Fibroblast of peridontal ligament (primary cell): Measurements from ENCODE around the gene DNAJB2.

ENCODE experiments used
- DNase-seq: peaks from one replicate; pipeline ENCODE4 v3.0.0-alpha.2; 2010; ENCODE audit errors: extremely low read depth

DNAJB2 gene

GRCh38 chr2:219279151-219279915 is at the start of gene DNAJB2:
Gene DNAJB2, plus strand, starts transcription at chr2:219279366. Its CDS starts 468 bp downstream, at chr2:219279834.
- DNase-seq = peak; percentile 98

- no peak for DNase-seq
Measured at GRCh38 chr2:219230059-219230540, 49.1 kb upstream of the DNAJB2 start.

GRCh38 chr2:219234331-219234730 is 44.8 kb upstream of the DNAJB2 start:
- no peak for DNase-seq

GRCh38 chr2:219243291-219243761 is 35.8 kb upstream of the DNAJB2 start:
- DNase-seq = no peak

GRCh38 chr2:219244789-219245147 is 34.4 kb upstream of the DNAJB2 start:
- no peak for DNase-seq

- DNase-seq = peak; percentile 93
Measured at GRCh38 chr2:219245148-219245898, 33.8 kb upstream of the DNAJB2 start, which contains the start of the genes GLB1L and STK16. Gene GLB1L, minus strand, starts transcription at chr2:219245444. Its CDS starts 1,871 bp downstream, at chr2:219243573. Gene STK16, plus strand, starts transcription at chr2:219245479. Its CDS starts 521 bp downstream, at chr2:219246000.

- DNase-seq = no peak
Measured at GRCh38 chr2:219245899-219246230, 33.3 kb upstream of the DNAJB2 start.

- DNase-seq = no peak
Measured at GRCh38 chr2:219246559-219246958, 32.6 kb upstream of the DNAJB2 start.

- DNase-seq = no peak
Measured at GRCh38 chr2:219247678-219248642, 31.2 kb upstream of the DNAJB2 start.

GRCh38 chr2:219248845-219249202 is 30.3 kb upstream of the DNAJB2 start:
- no peak for DNase-seq

- peak; percentile 81 for DNase-seq
Measured at GRCh38 chr2:219249203-219249980, 29.8 kb upstream of the DNAJB2 start.

- no peak for DNase-seq
Measured at GRCh38 chr2:219250049-219250781, 29.0 kb upstream of the DNAJB2 start.

- DNase-seq = peak; percentile 59
Measured at GRCh38 chr2:219251656-219252055, 27.5 kb upstream of the DNAJB2 start.

- DNase-seq = no peak
Measured at GRCh38 chr2:219252084-219252483, 27.1 kb upstream of the DNAJB2 start.

- DNase-seq = no peak
Measured at GRCh38 chr2:219252570-219252899, 26.6 kb upstream of the DNAJB2 start.

GRCh38 chr2:219252900-219253752 is 26.0 kb upstream of the DNAJB2 start, which contains the start of gene TUBA4B:
Gene TUBA4B, plus strand, starts transcription at chr2:219253243. Its CDS starts 165 bp downstream, at chr2:219253408.
- DNase-seq = no peak

GRCh38 chr2:219253753-219254589 is 25.2 kb upstream of the DNAJB2 start, which contains the start of gene TUBA4A:
Gene TUBA4A, minus strand, starts transcription at chr2:219253918. Its CDS starts 60 bp downstream, at chr2:219253858.
- peak; percentile 35 for DNase-seq

GRCh38 chr2:219254590-219255201 is 24.5 kb upstream of the DNAJB2 start:
- DNase-seq = peak; percentile 31
